Measurements from ENCODE around the gene EVA1A. TPM values are rescaled to one million over a fixed set of nuclear protein-coding genes. Genes with fewer than 3 reads are reported as not detected.

EVA1A gene
- total and polyA plus RNA-seq, 4 donors, result 45.7 to 206 (median 100) TPM

DNA sequence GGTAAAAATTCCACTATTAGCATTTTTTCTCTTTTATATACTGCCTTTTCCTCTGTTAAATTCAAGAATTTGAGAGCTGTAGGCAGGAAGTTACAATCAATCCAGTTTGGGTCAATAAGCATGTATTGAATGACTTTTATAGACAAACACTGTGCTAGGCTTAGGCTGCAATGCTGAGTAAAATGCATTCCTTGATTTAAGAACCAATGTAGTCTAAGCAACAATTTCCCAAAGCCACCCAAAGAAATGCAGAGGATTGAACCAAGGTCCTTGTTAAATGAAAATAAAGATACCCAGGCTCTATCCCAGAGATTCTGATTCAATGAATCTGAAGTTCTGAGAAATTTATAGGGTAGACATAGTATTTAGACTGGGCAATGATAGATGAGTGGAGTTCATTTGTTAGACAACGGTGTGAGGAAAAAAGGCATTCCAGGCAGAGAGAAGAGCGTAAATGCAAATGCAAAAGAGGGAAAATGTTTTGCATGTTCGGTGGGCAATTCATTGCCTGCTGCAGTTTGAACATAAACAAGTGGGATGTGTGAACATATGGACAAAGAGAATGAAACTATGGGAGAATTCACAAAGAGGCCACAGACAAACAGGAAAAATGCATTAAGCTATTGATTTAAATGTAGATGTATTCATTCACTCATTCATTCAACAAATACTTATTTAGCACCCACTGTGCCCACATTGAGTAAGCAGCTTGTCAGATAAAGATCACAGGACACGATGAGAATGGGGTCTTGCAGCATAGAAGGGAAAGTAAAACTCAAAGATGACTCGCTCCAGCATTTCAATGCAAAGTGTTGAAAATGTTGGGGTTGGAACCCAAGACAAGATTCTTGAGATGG is 107.1 kb downstream of the EVA1A start:
- TF ChIP-seq MAX (IDR thresholded peaks at IDR 0.05), result no peak
- no peak for TF ChIP-seq EGR1 (IDR thresholded peaks at IDR 0.05; ENCODE audit: low read depth in 2 of 2)
- TF ChIP-seq YY1 (IDR thresholded peaks at IDR 0.05), result no peak
- no peak for TF ChIP-seq TAF1 (conservative IDR thresholded peaks at IDR 0.05)
- TF ChIP-seq HNF4A (conservative IDR thresholded peaks at IDR 0.05), result no peak
- no peak for TF ChIP-seq HNF4G (IDR thresholded peaks at IDR 0.05)
- no peak for TF ChIP-seq ZBTB33 (IDR thresholded peaks at IDR 0.05)
- TF ChIP-seq, protein P1, sequence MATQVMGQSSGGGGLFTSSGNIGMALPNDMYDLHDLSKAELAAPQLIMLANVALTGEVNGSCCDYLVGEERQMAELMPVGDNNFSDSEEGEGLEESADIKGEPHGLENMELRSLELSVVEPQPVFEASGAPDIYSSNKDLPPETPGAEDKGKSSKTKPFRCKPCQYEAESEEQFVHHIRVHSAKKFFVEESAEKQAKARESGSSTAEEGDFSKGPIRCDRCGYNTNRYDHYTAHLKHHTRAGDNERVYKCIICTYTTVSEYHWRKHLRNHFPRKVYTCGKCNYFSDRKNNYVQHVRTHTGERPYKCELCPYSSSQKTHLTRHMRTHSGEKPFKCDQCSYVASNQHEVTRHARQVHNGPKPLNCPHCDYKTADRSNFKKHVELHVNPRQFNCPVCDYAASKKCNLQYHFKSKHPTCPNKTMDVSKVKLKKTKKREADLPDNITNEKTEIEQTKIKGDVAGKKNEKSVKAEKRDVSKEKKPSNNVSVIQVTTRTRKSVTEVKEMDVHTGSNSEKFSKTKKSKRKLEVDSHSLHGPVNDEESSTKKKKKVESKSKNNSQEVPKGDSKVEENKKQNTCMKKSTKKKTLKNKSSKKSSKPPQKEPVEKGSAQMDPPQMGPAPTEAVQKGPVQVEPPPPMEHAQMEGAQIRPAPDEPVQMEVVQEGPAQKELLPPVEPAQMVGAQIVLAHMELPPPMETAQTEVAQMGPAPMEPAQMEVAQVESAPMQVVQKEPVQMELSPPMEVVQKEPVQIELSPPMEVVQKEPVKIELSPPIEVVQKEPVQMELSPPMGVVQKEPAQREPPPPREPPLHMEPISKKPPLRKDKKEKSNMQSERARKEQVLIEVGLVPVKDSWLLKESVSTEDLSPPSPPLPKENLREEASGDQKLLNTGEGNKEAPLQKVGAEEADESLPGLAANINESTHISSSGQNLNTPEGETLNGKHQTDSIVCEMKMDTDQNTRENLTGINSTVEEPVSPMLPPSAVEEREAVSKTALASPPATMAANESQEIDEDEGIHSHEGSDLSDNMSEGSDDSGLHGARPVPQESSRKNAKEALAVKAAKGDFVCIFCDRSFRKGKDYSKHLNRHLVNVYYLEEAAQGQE (IDR thresholded peaks at IDR 0.05), result no peak
- no peak for TF ChIP-seq GABPA (IDR thresholded peaks at IDR 0.05 in 1 of 2, conservative IDR thresholded peaks at IDR 0.05 in 1 of 2)
- TF ChIP-seq RAD21 (IDR thresholded peaks at IDR 0.05), result no peak
- TF ChIP-seq FOXA2 (IDR thresholded peaks at IDR 0.05), result no peak
- TF ChIP-seq JUND (IDR thresholded peaks at IDR 0.05), result no peak
- no peak for TF ChIP-seq RXRA (IDR thresholded peaks at IDR 0.05)
- no peak for TF ChIP-seq CTCF (IDR thresholded peaks at IDR 0.05; ENCODE audit: low read depth, low read length, missing input control)
- no peak for TF ChIP-seq FOXA1 (IDR thresholded peaks at IDR 0.05)
- no peak for TF ChIP-seq SP1 (IDR thresholded peaks at IDR 0.05)
- TF ChIP-seq NR2F2 (IDR thresholded peaks at IDR 0.05), result no peak
- TF ChIP-seq, protein P2, sequence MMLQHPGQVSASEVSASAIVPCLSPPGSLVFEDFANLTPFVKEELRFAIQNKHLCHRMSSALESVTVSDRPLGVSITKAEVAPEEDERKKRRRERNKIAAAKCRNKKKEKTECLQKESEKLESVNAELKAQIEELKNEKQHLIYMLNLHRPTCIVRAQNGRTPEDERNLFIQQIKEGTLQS (IDR thresholded peaks at IDR 0.05), result no peak
- Histone ChIP-seq H3K36me3 (ENCODE audit: control insufficient read depth in 4 of 4, insufficient read depth in 3 of 4, low read depth in 1 of 4, low read length in 3 of 4) (no peaks in the 10 kb centered on the region), H3K27me3 (ENCODE audit: control insufficient read depth in 4 of 4, insufficient read depth in 4 of 4, low read length in 3 of 4) (no peaks in the 10 kb centered on the region), H3K9me3 (ENCODE audit: control insufficient read depth in 4 of 4, low read length in 3 of 4) (no peaks in the 10 kb centered on the region), H3K27ac (ENCODE audit: low read depth in 1 of 2, low read length in 2 of 2) (no peak overlapping the region), H3K9ac (ENCODE audit: low read depth in 1 of 2, low read length in 2 of 2) (no peak overlapping the region), H3K4me1 (ENCODE audit: control insufficient read depth in 4 of 4, insufficient read depth in 4 of 4, low read length in 3 of 4) (no peaks in the 10 kb centered on the region), H3K4me3 (ENCODE audit: low read depth in 1 of 3, low read length in 3 of 3) (no peak overlapping the region)
- 84% methylated on average over 5 of the region's 5 CpGs for WGBS
- DNase-seq (ENCODE audit: low spot score), result no peak
